B cell (primary cell): ENCODE measurements around the gene ZNF322. TPM values are rescaled to one million over a fixed set of nuclear protein-coding genes. Genes with fewer than 3 reads are reported as not detected.

Experiments
- ATAC-seq: fragments of 200-7000 bp; cut with Tn5 transposase; one replicate; pipeline ENCODE4 v1.10.0; 2021; ENCODE audit warnings: low read depth, mild to moderate bottlenecking, moderate number of reproducible peaks, moderate library complexity
- CTCF ChIA-PET: fragments of 350-600 bp; sonication (Branson Sonifier 250); formaldehyde crosslinking; loops from one replicate; lab custom pipeline; 2021; ENCODE audit warnings: antibody characterized with exemption, inconsistent platforms; lab: Charles Lee
- POLR2A ChIA-PET: fragments of 350-600 bp; sonication (Branson Sonifier 250); formaldehyde crosslinking; loops from one replicate; lab custom pipeline; 2021; ENCODE audit warnings: antibody characterized with exemption; lab: Charles Lee
- DNase-seq: peaks from one replicate; pipeline ENCODE4 v3.0.0; 2013
- H2AFZ ChIP-seq: 2 replicates; pipeline ENCODE4 v1.6.1; 2012; ENCODE audit warnings: mild to moderate bottlenecking, low read depth, low read length; ENCODE audit not compliant: insufficient read depth, poor library complexity, severe bottlenecking
- H3K27ac ChIP-seq, 2 donors: 1 replicate in 1 of 2; 2 replicates in 1 of 2; pipeline ENCODE4 v1.5.1; 2012 to 2013; ENCODE audit warnings: low read length in 2 of 2, mild to moderate bottlenecking in 2 of 2, moderate library complexity in 1 of 2
- H3K27me3 ChIP-seq, 4 experiments: fragments of 200-600 bp in 1 of 4; sonication (generic) in 1 of 4; replicated peaks in 1 of 4; 1 replicate in 2 of 4; 2 replicates in 2 of 4; pipeline versions ENCODE4 v1.6.1 to v1.7.0; 2013 to 2016; ENCODE audit warnings: low read length in 3 of 4, mild to moderate bottlenecking in 2 of 4, mixed read lengths in 1 of 4, moderate library complexity in 1 of 4; ENCODE audit not compliant: insufficient read depth in 4 of 4, control insufficient read depth in 3 of 4; ENCODE audit errors: control extremely low read depth in 1 of 4
- H3K36me3 ChIP-seq, 2 experiments: replicated peaks in 1 of 2; 1 replicate in 1 of 2; 2 replicates in 1 of 2; pipeline versions ENCODE4 v1.6.1 to v1.7.1; 2013; ENCODE audit warnings: low read length in 1 of 2; ENCODE audit not compliant: insufficient read depth in 2 of 2, control insufficient read depth in 1 of 2; ENCODE audit errors: control extremely low read depth in 1 of 2, extremely low read depth in 1 of 2
- H3K4me1 ChIP-seq, 2 donors: fragments of 200-600 bp in 1 of 2; sonication (generic) in 1 of 2; 1 replicate in 1 of 2; 2 replicates in 1 of 2; pipeline versions ENCODE4 v1.5.1 to v1.6.1; 2013 to 2017; ENCODE audit warnings: low read length in 2 of 2; ENCODE audit not compliant: control insufficient read depth in 2 of 2, insufficient read depth in 2 of 2
- H3K4me2 ChIP-seq: replicated peaks from 2 replicates; pipeline ENCODE3; 2012; ENCODE audit warnings: mild to moderate bottlenecking, low read depth, low read length; ENCODE audit not compliant: poor library complexity, severe bottlenecking
- H3K4me3 ChIP-seq, 5 experiments: fragments of 200-600 bp in 1 of 5; sonication (generic) in 1 of 5; 1 replicate in 3 of 5; 2 replicates in 2 of 5; pipeline versions ENCODE4 v1.5.1 to v1.7.0; 2011 to 2016; ENCODE audit warnings: low read length in 4 of 5, mild to moderate bottlenecking in 4 of 5, low read depth in 2 of 5, control low read depth in 1 of 5, moderate library complexity in 1 of 5; ENCODE audit not compliant: insufficient read depth in 1 of 5; ENCODE audit errors: control extremely low read depth in 1 of 5, extremely low read depth in 1 of 5
- H3K79me2 ChIP-seq: fragments of 200-600 bp; sonication (generic); one replicate; pipeline ENCODE4 v1.6.0; 2016; ENCODE audit warnings: low read length; ENCODE audit not compliant: control insufficient read depth, insufficient read depth
- H3K9ac ChIP-seq: fragments of 200-600 bp; sonication (generic); 2 replicates; pipeline ENCODE4 v1.6.1; 2017; ENCODE audit warnings: mild to moderate bottlenecking, low read length, moderate library complexity
- H3K9me3 ChIP-seq, 3 donors: one replicate each; pipeline versions ENCODE4 v1.6.1 to v1.7.1; 2013; ENCODE audit warnings: low read length in 2 of 3; ENCODE audit not compliant: control insufficient read depth in 2 of 3, insufficient read depth in 1 of 3; ENCODE audit errors: control extremely low read depth in 1 of 3
- H4K20me1 ChIP-seq: 2 replicates; pipeline ENCODE4 v1.6.0; 2012; ENCODE audit warnings: mild to moderate bottlenecking, low read length; ENCODE audit not compliant: insufficient read depth, control insufficient read depth, poor library complexity, severe bottlenecking
- H3K27ac Mint-ChIP-seq: one replicate; pipeline ENCODE4 v1.8.0; 2021; ENCODE audit warnings: mixed read lengths
- H3K27me3 Mint-ChIP-seq: one replicate; pipeline ENCODE4 v1.8.0; 2021; ENCODE audit warnings: mixed read lengths
- H3K4me1 Mint-ChIP-seq: one replicate; pipeline ENCODE4 v1.8.0; 2021; ENCODE audit warnings: mixed read lengths
- H3K4me3 Mint-ChIP-seq: one replicate; pipeline ENCODE4 v1.8.0; 2021; ENCODE audit warnings: mixed read lengths
- H3K9me3 Mint-ChIP-seq: one replicate; pipeline ENCODE4 v1.8.0; 2022; ENCODE audit warnings: mixed read lengths; ENCODE audit not compliant: insufficient read depth
- EZH2 ChIP-seq: IDR thresholded peaks from 2 replicates; pipeline ENCODE4 v1.6.1; 2012; ENCODE audit warnings: borderline replicate concordance, low read depth, mild to moderate bottlenecking, moderate library complexity, low read length; ENCODE audit not compliant: insufficient read depth, poor library complexity, severe bottlenecking
- WGBS: methylation state at CpG from one replicate; pipeline ENCODE4 v1.1.5; 2013; ENCODE audit warnings: missing lambda C conversion rate; ENCODE audit not compliant: insufficient coverage; 5-methylcytosine and 5-hydroxymethylcytosine counted together
- intact Hi-C: fragments of 100-400 bp; cut with micrococcal nuclease; formaldehyde crosslinking; loops from one replicate; pipeline ENCODE4 v1.10.0; 2022
- polyA plus RNA-seq: library from polyadenylated mRNA; depleted of rRNA; stranded (reverse); fragments of >200 nt; gene quantifications from 2 replicates; pipeline ENCODE4 v1.2.3, GENCODE V29; 2012
- total RNA-seq, 2 donors: library from RNA; stranded (reverse); fragments of 120-200 nt in 1 of 2; gene quantifications; 1 replicate in 1 of 2; 2 replicates in 1 of 2; pipeline versions ENCODE4 v1.2.3 to v1.2.4, GENCODE V29; 2013 to 2022
- TF ChIP-seq, protein P1 (sequence below): fragments of 200-600 bp; IDR thresholded peaks from one replicate; pipeline ENCODE4 v1.8.0; 2022; ENCODE audit warnings: antibody characterized with exemption, mild to moderate bottlenecking

The ZNF322 gene
- total and polyA plus RNA-seq, 2 donors (not counting 1 experiment from before 2014, with no cell fraction given) = 3.2 to 27.6 TPM

DNA sequence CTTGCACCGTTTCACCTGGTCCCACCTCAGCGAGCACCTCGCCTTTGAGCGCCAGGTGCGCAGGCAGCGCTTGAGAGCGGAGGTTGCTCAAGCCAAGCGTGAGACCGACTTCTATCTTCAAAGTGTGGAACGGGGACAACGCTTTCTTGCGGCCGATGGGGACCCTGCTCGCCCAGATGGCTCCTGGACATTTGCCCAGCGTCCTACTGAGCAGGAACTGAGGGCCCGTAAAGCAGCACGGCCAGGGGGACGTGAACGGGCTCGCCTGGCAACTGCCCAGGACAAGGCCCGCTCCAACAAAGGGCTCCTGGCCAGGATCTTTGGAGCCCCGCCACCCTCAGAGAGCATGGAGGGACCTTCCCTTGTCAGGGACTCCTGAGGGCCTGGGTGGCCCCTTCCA, 61.3 kb downstream of the ZNF322 start:
- no peak overlapping the region for H2AFZ ChIP-seq
- H3K4me1 Mint-ChIP-seq = peaks cover 20% of the 10 kb centered on the region
- DNase-seq (no peak), ATAC-seq (no peak)
- TF ChIP-seq, protein P1, sequence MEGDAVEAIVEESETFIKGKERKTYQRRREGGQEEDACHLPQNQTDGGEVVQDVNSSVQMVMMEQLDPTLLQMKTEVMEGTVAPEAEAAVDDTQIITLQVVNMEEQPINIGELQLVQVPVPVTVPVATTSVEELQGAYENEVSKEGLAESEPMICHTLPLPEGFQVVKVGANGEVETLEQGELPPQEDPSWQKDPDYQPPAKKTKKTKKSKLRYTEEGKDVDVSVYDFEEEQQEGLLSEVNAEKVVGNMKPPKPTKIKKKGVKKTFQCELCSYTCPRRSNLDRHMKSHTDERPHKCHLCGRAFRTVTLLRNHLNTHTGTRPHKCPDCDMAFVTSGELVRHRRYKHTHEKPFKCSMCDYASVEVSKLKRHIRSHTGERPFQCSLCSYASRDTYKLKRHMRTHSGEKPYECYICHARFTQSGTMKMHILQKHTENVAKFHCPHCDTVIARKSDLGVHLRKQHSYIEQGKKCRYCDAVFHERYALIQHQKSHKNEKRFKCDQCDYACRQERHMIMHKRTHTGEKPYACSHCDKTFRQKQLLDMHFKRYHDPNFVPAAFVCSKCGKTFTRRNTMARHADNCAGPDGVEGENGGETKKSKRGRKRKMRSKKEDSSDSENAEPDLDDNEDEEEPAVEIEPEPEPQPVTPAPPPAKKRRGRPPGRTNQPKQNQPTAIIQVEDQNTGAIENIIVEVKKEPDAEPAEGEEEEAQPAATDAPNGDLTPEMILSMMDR = no peak
- no peak for TF ChIP-seq EZH2
- peaks cover 9% of the 10 kb centered on the region for H4K20me1 ChIP-seq
- peaks cover 21% of the 10 kb centered on the region for H3K79me2 ChIP-seq
- peak overlapping the region; percentile 87 for H3K4me2 ChIP-seq
- H3K9ac ChIP-seq = no peak overlapping the region
- peaks cover 14 to 24% of the 10 kb centered on the region in 2 donors for H3K4me1 ChIP-seq
- H3K27ac Mint-ChIP-seq = peak overlapping the region; percentile 74
- H3K27me3 ChIP-seq = peaks cover 2 to 10% (median 8%) of the 10 kb centered on the region in 4 experiments
- WGBS = 96% methylated on average over 22 of the region's 22 CpGs
- peaks cover 0 to 25% of the 10 kb centered on the region in 2 experiments for H3K36me3 ChIP-seq
- no peak overlapping the region for H3K4me3 Mint-ChIP-seq
- POLR2A ChIA-PET = no interaction called here
- peaks cover 5% of the 10 kb centered on the region for H3K27me3 Mint-ChIP-seq
- CTCF ChIA-PET = no interaction called here
- intact Hi-C loops = loop anchor here (5.0 to 10.0 kb wide), 9 partner anchors 126 to 1294 kb away; a partner anchor contains a TSS
- no peak overlapping the region for H3K4me3 ChIP-seq
- no peaks in the 10 kb centered on the region for H3K9me3 ChIP-seq
- no peaks in the 10 kb centered on the region for H3K9me3 Mint-ChIP-seq
- H3K27ac ChIP-seq = peak overlapping the region in 1 of 2 donors; percentile 89

GRCh38 chr6:26597821-26598220, 61.7 kb downstream of the ZNF322 start:
- Histone ChIP-seq H3K9ac (peak overlapping the region; percentile 82), H3K79me2 (peaks cover 21% of the 10 kb centered on the region), H3K4me1 (peaks cover 14 to 24% of the 10 kb centered on the region in 2 donors), H4K20me1 (peaks cover 9% of the 10 kb centered on the region), H3K36me3 (peaks cover 0 to 25% of the 10 kb centered on the region in 2 experiments), H2AFZ (peak overlapping the region; percentile 90), H3K9me3 (no peaks in the 10 kb centered on the region), H3K27me3 (peaks cover 2 to 10% (median 9%) of the 10 kb centered on the region in 4 experiments), H3K4me3 (peak overlapping the region; percentile 66 to 99 (median 88)), H3K4me2 (peak overlapping the region; percentile 87), H3K27ac (peak overlapping the region in 1 of 2 donors; percentile 89)
- Mint-ChIP-seq H3K4me3 (no peak overlapping the region), H3K27me3 (peaks cover 5% of the 10 kb centered on the region), H3K9me3 (no peaks in the 10 kb centered on the region), H3K4me1 (peaks cover 20% of the 10 kb centered on the region), H3K27ac (peak overlapping the region; percentile 74)
- ChIA-PET POLR2A (no interaction called here), CTCF (no interaction called here)
- intact Hi-C loops = loop anchor here (2.0 to 10.0 kb wide), 11 partner anchors 61 to 1294 kb away; a partner anchor contains a TSS
- TF ChIP-seq, protein P1 = no peak
- ATAC-seq = no peak
- DNase-seq = no peak
- WGBS = 80% methylated on average over 20 of the region's 21 CpGs
